NCI-H128 (cell line): ENCODE data around the gene MAJIN.

Source experiments
- DNase-seq: peaks from one replicate; lab custom pipeline; 2025; ENCODE audit not compliant: unreplicated experiment; lab: John Stamatoyannopoulos, UW

MAJIN gene

DNA sequence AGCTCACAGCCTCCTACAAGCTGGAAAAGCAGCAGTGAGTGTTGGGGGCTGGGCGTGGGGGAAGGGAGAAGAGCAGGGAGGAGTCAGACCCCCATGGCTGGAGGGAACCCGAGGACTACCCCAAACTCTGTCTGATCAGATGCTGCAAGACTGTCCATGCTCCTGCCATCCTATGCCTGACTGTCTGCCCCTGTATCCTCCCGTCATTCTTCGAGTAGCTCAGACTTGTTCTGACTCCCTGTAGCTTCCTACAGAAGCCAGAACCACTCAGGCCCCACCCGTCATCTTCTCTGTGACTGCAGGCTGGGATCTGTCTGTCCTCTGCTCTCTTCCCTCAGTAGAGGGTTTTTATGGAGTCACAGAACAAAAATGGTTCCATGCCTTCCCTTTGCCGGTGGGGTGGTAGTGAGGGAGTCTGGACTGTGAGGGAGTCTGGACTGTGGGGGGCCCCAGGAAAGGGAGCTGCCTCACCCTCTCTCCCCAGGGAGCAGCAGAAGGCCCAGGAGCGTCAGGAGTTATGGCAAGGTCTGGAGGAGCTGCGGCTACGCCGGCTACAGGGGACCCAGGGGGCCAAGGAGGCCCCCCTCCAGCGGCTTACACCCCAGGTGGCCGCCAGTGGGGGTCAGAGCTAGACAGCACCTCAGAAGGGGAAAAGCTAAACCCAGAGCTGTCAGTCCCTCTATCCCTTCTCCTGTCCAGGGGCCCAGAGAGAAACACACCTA lies 38.5 kb downstream of the MAJIN start:
- no peak for DNase-seq

- DNase-seq: no peak
Observed at GRCh38 chr11:64932324-64932723, 39.6 kb downstream of the MAJIN start.

GRCh38 chr11:64931290-64931689 lies 40.6 kb downstream of the MAJIN start:
- DNase-seq: no peak

- no peak for DNase-seq
Observed at GRCh38 chr11:64930340-64930739, 41.6 kb downstream of the MAJIN start.

GRCh38 chr11:64929625-64930024 lies 42.3 kb downstream of the MAJIN start:
- DNase-seq: no peak

- DNase-seq: no peak
Observed at GRCh38 chr11:64928957-64929356, 43.0 kb downstream of the MAJIN start.

- no peak for DNase-seq
Observed at GRCh38 chr11:64926689-64927088, 45.2 kb downstream of the MAJIN start.

- DNase-seq: no peak
Observed at GRCh38 chr11:64925536-64926436, 46.1 kb downstream of the MAJIN start.

GRCh38 chr11:64924910-64925284 lies 47.0 kb downstream of the MAJIN start:
- no peak for DNase-seq

DNA sequence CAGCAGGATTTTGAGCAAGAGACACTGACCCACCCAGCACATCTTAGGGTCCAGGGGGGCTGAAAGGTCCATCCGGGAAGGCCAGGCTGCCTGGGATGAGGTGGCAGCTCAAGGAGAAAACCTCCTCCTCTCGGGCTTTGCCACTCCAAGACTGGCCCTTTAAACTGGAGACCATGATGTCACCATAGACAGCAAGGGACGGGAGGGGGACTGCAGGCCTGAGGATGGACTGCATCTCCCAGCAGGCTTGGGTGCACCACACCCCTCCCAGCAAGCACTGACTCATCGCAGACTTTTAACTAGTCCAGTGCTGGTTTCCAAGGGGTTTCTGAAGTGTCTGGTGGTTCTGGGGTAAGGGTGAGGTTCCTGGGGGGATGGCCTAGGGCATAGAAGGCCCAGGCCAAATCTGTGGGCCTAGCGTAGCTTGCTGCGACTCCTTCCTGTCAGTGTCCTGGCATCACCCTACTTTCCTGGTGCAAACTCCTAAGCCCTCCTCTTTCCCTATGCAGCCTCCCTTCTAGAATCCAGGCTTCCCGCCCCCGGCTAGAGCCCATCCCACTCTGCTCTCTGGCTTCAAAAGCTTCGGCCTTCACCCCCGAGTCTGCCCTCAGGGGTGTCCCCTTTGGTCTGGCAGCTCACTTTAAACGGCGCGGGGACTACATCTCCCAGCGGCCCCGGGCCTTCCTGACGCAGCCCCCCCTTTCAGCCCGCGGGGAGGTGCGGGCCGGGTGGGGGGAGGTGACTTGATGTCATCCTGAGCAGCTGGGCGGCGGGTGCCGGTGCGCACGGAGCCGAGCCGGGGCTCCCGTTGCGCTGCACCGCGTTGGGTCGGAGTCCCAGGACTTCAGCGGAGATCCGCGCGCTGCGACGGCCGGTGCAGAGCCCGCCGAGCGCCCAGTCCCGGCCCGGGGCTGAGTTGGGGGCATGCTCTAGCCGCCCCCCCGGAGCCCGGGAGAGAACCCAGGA lies 47.7 kb downstream of the MAJIN start, which contains the start of gene PPP2R5B:
PPP2R5B (plus strand) TSS at position 746 of the 966 bp plus-strand sequence. CDS start 1,046 bp downstream, outside the sequence.
- DNase-seq: peak; percentile 51

DNA sequence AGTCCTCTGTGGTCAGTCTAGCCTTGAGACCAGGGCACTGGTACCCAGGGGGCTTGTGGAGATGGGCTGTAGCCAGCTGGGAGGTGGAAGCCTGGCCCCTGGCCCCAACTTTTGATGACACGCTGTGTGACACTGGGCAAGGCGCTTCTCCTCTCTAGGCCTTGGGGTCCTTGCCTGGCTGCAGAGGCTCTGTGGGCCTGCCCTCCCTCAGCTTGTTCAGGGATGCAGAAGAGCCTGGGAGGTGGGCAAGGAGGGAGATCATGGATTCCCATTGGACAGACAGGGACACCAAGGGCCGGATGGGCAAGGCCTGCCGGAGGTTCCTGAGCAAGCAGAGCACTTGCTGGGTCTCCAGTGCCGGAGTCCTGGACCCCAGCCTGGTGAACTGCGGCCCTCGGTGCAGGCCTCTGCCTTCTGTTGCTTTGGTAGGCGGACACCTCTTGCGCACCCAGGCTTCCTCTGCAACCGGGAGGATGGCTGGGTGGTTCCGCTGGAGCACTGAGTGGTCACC lies 48.7 kb downstream of the MAJIN start:
- DNase-seq: no peak

DNA sequence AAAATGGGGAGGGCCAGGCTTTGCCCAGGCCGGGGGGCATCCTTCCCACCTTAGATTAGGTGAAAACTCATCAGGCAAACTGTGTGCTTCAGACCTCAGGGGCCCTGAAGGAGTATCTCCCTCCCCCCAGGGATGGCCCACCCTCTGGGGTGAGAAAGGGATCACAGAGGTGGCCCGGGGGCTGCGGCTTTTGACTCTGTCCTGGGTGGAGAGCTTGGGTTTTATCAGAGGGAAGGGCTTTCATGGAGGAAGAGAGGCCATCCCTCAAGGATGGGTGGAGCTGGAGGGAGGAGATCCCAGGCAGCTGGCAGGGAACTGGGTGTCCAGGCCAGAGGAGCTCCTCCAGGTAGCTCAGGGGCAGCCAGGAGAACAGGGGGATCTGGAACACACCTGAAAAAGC lies 50.5 kb downstream of the MAJIN start:
- DNase-seq: no peak

GRCh38 chr11:64920124-64920523 lies 51.8 kb downstream of the MAJIN start:
- no peak for DNase-seq

DNA sequence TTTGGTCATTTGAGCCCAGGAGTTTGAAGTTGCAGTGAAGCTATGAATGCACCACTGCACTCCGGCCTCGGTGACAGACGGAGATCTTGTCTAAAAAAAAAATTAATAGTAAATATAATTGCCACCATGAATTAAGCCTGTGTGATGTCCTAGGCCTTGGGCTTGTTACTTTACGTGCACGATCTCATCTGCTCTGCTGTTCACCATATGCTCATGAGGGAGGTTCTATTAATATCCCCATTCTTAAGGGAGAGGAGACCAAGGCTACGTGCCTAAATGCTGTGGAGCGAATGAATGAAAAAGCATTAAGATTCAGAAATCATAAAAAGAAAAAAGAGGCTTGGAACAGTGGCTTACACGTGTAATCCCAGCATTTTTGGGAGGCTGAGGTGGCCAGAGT lies 52.3 kb downstream of the MAJIN start:
- DNase-seq: no peak

DNA sequence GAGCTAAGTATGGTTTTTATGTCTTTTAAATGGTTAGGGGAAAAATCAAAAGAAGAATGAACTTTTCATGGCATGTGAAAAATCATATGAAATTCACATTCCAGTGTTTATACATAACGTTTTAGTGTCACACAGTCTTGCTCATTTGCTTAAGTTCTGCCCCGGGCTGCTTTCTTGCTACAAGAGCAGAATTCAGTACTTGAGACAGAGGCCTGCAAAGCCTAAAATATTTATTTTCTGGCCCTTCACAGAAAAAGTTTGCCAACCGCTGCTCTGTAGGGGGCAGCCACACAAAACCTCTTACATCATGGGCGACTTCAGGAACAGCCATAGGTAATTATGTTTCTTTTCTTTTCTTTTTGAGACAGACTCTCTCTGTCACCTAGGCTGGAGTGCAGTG lies 53.9 kb downstream of the MAJIN start:
- DNase-seq: no peak

DNA sequence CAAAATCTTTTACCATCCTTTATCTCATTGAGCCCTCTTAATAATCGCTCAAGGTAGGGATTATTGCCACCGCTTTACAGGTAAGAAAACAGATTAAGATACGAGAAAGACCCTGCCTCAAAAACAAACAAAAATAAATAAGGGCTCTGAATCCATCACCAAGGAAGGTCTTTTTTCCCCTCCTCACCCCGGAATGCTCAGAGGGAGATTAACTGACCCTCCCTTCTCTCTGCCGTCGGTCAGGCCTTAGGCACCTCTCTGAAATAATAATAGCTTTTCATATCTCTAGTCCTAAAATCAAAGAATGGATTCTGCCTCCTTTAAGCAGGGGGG lies 54.3 kb downstream of the MAJIN start:
- no peak for DNase-seq

DNA sequence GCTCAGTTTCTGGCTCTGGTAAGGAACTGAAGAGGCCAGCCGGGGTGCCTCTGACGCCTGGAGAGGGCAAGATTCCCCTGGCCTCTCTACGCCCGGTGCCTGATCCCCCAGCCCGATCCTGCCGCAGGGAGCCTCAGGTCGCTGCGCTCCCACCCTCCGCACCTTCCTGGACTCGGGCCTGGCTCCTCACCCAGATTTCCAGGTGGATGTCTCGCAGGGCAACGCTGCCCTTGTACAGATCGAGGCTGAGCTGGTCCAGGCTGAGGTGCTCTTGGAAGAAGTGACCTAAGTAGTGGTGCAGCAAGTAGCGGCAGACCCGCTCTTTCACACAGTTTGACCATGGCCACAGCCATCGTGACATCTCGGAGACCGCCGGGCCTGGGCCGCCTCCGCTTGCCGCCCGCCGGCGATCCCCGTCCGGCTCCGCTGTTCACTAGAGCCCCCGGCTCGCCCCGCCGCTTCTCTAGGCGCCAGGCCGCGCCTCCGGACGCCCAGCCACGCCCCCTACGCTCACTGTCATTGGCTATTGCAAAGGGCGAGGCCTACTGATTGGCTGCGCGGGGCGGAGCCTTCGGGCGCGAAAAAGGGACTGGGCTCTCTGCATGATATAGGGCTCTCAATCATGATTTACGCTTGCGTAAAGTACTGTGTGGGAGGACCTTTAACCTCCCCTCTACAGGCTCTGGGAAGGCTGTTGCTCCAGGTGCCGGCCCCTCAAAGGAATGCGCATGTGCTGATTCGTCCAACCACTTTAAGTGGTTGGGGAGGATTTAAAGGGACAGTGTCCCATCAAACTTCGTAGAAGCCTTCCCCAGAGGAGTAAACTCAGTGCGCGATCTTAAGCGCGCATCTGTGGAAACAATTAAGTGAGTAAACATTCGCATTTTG lies 54.9 kb downstream of the MAJIN start, which contains the start of gene ATG2A:
ATG2A (minus strand) TSS at position 435 of the 888 bp plus-strand sequence; CDS start at position 361, 74 bp downstream.
- DNase-seq: peak; percentile 98

GRCh38 chr11:64916040-64916774 lies 55.7 kb downstream of the MAJIN start:
- no peak for DNase-seq

DNA sequence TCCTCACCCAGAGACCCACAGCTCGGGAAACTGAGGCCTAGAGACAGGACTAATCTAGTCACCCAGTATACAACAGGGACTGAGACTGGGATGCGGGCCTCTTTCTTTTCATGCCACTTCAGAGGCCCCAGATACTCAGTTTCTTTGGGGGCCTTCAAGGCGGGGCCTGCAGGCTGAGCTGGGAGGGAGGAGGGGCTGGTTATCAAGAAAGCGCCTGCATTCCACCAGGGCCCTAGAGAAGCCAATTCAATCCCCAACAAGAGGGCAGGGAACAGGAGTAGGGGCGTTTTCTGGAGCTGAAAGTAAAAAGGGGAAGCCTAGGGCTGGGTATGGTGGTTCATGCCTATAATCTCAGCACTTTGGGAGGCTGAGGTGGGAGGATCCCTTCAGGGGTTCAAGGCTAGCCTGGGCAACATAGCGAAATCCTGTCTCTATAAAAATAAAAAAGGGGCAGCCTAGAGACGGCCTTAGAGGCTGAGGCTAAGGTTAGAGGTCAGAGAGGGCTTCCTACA lies 56.5 kb downstream of the MAJIN start:
- no peak for DNase-seq
